ENCODE measurements around the gene TMEM63C. TPM values are rescaled to one million over a fixed set of nuclear protein-coding genes. Genes with fewer than 3 reads are reported as not detected.

The TMEM63C gene
- total RNA-seq, 4 donors from 2014 or later = 3.3 to 43.7 (median 11.3) TPM

DNA sequence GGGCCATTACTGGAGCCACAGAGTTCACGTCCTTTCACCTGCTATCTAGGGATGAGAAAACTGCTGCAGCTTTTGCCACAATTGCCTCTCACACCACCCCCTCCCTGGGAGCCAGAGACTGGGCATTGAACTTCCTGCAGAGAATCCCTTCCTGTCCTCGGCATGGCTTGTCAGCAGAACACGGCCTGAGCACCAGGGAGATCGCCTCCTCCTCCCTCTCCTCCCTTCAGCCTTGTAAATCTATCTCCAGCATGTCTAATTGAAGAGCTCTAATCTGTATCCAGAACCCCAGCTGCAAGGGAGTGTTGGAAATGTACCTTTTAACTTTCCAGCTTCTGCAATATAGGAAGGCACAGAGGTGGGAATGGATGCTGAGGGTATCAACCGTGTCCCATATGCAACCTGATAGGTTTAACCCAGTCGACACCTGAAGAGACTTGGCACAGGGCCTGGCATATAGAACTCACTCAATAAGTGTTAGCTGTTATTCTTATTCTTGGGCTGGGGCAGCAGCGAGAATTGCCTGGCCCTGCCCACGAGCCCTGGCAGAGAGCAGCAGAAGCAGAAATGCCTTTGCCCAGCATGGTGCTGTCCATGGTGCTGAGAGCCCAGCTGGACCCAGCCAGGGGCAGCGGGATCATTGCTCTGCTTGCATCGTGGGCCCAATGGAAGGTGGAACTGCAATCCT lies 26.8 kb downstream of the TMEM63C start:
- DNase-seq = peak; percentile 20 to 75 (median 74)
- Histone ChIP-seq H3K27ac (no peak overlapping the region), H3K4me1 (no peaks in the 10 kb centered on the region), H3K36me3 (no peaks in the 10 kb centered on the region), H3K27me3 (no peaks in the 10 kb centered on the region), H3K4me3 (no peak overlapping the region), H3K9me3 (no peaks in the 10 kb centered on the region)
- TF ChIP-seq, protein P1, sequence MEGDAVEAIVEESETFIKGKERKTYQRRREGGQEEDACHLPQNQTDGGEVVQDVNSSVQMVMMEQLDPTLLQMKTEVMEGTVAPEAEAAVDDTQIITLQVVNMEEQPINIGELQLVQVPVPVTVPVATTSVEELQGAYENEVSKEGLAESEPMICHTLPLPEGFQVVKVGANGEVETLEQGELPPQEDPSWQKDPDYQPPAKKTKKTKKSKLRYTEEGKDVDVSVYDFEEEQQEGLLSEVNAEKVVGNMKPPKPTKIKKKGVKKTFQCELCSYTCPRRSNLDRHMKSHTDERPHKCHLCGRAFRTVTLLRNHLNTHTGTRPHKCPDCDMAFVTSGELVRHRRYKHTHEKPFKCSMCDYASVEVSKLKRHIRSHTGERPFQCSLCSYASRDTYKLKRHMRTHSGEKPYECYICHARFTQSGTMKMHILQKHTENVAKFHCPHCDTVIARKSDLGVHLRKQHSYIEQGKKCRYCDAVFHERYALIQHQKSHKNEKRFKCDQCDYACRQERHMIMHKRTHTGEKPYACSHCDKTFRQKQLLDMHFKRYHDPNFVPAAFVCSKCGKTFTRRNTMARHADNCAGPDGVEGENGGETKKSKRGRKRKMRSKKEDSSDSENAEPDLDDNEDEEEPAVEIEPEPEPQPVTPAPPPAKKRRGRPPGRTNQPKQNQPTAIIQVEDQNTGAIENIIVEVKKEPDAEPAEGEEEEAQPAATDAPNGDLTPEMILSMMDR (IDR thresholded peaks at IDR 0.05) = no peak
- no peak for TF ChIP-seq POLR2A (IDR thresholded peaks at IDR 0.05)

DNA sequence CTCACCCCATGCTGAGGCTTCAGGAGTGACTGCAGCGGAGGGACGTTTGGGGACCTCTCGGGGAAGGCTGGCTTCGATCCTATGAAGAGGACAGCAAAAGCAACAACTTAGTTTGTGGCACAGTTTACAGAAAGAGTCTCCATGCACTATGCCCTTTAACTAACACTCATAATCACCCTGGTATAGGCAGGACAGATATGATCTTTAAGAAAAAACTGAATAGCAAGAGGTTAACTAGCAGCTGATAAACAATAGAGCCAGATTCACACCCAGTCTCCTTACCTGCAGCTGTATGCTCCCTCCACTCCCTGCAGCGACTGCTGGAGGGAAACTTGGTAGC lies 27.4 kb downstream of the TMEM63C start:
- no peak for TF ChIP-seq POLR2A (IDR thresholded peaks at IDR 0.05)
- TF ChIP-seq, protein P1 (IDR thresholded peaks at IDR 0.05) = no peak
- Histone ChIP-seq H3K9me3 (no peaks in the 10 kb centered on the region), H3K36me3 (no peaks in the 10 kb centered on the region)

DNA sequence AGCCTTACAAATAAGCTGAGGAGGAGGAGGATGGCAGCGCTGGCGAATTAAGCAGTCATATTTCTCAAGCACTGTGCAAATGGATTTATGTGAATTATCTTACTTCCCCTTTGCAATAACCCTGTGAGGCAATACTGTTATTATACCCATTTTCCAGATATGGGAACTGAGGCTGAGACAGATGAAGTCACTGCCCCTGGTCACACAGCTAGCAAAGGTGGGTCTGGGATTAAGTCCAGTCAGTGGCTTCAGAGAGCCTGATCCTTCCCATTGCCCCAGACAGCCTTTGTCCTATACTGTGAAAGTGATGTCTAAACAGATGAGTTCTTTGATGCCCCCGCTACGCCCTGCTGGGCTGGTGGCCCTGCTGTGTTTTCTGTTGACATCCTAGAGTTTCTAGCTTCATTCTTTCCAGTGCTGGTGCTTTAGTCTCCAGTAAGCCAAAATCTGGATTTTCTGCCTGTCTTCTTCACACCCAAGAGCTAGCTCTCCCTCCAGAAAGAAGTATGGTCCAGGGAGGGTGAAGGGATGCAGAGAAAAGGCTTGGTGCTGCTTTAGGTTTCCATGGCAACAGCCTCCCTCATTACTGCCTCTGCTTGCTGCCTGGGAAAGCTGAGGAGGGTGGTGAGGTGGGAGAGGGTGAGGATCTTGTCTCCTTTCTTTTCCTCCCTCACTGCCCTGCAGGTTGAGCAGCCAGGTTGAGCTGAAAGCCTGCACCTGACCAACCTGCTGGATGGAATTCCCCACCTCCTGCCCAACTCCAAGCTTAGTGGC lies 30.7 kb downstream of the TMEM63C start:
- Histone ChIP-seq H3K4me3 (no peak overlapping the region), H3K4me1 (no peaks in the 10 kb centered on the region), H3K27me3 (no peaks in the 10 kb centered on the region), H3K27ac (no peak overlapping the region), H3K9me3 (no peaks in the 10 kb centered on the region), H3K36me3 (no peaks in the 10 kb centered on the region)
- DNase-seq = no peak
- no peak for TF ChIP-seq POLR2A (IDR thresholded peaks at IDR 0.05)
- TF ChIP-seq, protein P1 (IDR thresholded peaks at IDR 0.05) = no peak

More for the DNA sequence above, 27.4 kb downstream of the TMEM63C start:
- no peaks in the 10 kb centered on the region for H3K27me3 ChIP-seq
- no peak overlapping the region for H3K27ac ChIP-seq
- no peaks in the 10 kb centered on the region for H3K4me1 ChIP-seq
- DNase-seq = no peak
- H3K4me3 ChIP-seq = no peak overlapping the region

DNA sequence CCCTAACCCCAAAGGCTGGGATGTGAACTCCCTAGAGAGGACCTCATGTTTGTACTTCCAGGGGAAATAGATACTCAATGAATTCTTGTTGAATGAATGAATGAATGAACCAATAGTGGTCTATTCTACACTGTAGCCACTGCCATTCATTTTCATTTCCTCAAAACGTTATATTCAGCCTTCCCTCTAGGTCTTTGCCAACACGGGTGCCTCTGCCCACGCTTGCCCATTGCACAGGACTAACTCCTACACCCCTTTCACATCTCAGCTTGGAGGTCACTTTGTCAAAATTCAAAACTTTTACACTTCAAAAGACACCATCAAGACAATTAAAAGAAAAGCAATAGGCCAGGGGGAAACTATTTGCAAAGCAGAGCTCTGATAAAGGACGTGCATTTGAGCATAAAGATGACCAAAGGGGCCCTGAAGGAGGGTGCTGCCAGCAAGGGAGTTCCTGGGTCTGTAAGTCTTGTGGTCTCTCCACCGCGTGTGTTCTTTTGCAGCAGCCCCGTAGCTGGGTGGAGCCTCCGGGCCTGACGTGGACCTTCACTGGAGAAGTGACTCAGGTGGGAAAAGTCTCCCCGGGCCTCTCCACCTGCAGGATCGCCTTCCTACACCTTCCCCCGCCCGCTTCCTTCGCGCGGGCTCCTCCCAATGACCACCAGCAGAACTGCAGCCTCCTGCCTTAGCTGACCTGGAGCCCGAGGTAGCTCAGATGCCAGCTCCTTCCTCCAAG lies 31.5 kb downstream of the TMEM63C start:
- TF ChIP-seq, protein P1 (IDR thresholded peaks at IDR 0.05) = peak in 4 of 6 experiments; percentile 48 to 73 (median 66)
- TF ChIP-seq POLR2A (IDR thresholded peaks at IDR 0.05) = no peak
- Histone ChIP-seq H3K27me3 (no peaks in the 10 kb centered on the region), H3K9me3 (no peaks in the 10 kb centered on the region), H3K36me3 (no peaks in the 10 kb centered on the region), H3K4me1 (no peaks in the 10 kb centered on the region), H3K27ac (no peak overlapping the region), H3K4me3 (no peak overlapping the region)
- DNase-seq = peak; percentile 20 to 66 (median 64)

DNA sequence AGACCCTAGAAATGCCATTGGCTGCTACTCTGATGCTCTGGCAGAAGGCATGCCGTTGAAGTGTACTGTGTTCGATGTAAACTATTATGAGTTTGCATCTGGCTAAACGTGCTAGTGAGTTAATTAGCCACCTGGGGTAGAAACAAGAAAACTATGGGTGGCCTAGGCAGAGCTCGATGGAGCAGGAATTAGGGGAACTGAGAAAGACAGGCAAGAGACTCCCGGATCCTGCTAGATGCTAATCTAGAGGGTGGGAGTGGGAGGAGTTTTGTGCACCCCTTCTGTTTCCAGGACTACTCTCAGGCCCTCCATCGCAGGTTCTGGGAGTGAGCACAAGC lies 32.0 kb downstream of the TMEM63C start:
- no peak overlapping the region for H3K27ac ChIP-seq
- no peaks in the 10 kb centered on the region for H3K27me3 ChIP-seq
- no peak overlapping the region for H3K4me3 ChIP-seq
- no peaks in the 10 kb centered on the region for H3K9me3 ChIP-seq
- H3K36me3 ChIP-seq = no peaks in the 10 kb centered on the region
- TF ChIP-seq, protein P1 (IDR thresholded peaks at IDR 0.05) = no peak
- no peak for TF ChIP-seq POLR2A (IDR thresholded peaks at IDR 0.05)
- DNase-seq = no peak
- no peaks in the 10 kb centered on the region for H3K4me1 ChIP-seq
